HG03039 (cell line): ENCODE results near the gene TRIM71.
"Not testable (repeated sequence)": the region's sequence is repeated elsewhere in the genome, so short reads cannot be mapped to it uniquely, and the experiment has no call there.

Experiments used
- ATAC-seq: cut with Tn5 transposase; IDR thresholded peaks from one replicate; pipeline ENCODE4 v1.9.1; 2021; ENCODE audit warnings: mild to moderate bottlenecking, moderate library complexity; ENCODE audit not compliant: unreplicated experiment

TRIM71 gene

DNA sequence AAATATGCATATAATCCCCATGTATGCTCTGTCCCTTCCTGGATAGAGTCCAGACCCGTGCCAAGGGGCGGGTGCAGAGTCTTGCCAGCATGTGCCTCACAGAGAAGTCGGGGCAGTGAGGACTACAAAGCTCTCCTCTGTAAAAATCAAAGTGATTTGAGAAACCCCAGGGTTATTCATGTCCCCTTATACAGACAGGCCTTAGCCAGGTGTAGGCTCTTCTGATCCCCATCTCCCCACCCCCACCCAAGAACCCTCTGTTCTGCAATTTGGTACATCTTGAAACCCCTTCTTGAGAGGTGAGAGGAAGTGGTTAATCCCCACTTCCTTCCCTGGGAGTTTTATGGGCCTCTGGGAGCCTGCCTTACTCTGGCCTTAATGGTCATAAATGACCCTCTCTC lies 24.7 kb downstream of the TRIM71 start:
- ATAC-seq, result no peak

DNA sequence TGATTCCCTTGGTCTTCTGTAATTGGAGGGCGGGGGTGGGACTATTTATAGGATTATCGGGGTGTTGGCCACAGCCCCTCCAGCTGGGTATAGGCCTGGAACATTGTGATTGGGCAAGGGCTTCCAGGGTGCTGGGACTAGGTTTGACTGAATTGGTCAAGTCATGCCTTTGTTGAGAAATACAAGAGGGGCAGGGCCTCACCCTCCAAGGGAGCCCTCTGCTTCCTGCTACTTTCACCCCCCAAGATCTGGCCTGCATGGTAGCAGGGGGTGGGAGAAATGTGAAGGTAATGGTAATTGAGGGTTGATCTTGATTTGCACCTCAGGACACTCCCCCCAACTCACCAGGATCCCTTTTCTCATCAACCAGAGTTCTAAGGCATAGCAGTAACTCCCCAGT lies 25.2 kb downstream of the TRIM71 start:
- no peak for ATAC-seq

DNA sequence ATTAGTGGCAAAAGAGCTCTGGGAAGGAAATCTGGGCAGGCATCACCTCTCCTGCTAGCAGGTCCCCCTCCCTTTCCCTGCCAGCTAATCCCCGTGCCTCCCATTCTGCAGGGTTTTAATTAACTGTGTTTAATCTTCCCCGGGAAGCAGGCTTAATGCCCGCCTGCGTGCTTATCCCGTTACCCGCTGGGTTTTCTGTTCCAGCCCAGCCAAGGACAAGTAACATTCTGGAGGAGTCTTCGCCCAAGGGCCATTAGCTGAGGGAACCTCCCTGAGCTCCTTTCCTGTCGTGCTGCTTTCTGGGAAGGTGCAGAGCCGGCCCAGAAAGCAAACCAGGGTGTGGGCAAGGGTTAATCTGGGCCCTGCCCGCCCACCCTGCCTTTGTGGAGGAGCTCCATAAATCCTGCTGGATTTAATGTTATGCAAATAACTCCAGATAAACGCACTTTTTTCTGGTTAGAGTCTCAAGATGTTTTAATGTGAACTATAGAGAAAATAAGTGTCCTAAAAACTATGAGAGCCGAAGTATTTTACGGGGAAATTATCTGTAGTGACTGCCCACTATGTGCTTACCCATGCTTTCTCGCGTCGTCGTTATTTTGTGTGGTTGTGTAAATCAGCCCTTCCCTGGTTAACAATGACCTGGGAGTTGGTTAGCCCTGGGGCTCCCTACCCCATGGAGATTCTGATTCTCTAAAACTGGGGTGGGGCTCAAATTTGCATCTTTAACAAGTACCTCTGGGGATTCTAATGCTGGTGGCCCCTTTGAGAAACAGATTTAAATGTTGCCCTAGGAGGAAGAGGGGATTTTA lies 25.9 kb downstream of the TRIM71 start:
- ATAC-seq, result no peak

DNA sequence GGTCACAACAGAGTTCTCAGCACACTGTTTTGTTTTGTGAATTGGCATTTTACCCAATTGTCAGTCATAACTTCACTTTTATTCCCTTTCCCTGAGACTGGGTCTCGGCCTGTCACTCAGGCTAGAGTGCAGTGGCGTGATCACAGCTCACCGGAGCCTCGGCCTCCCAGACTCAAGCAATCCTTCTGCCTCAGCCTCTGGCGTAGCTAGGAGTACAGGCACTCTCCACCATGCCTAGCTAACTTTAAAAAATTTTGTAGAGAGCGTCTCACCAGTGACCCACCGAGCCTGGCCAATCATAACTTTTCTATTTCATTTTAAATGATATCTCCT lies 26.5 kb downstream of the TRIM71 start:
- ATAC-seq, result no peak

DNA sequence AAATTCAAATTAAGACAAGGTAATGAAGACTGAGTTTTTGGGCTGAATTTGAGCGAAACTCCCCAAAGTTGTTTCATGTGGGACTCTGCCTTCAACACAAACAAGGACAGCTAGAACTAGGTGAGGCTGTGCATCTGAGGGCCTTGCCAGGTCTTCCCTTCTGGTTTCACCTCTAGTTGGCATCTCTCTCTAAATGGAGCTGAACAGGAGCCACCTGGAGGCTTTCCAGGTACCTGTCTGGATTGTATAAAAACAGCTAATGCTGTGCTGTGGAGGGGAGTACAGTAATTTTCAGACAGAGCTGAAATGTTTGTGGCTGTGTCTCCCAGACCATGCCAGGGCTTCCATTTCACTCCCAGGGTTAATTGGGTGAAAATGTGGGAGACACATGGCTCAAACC lies 27.1 kb downstream of the TRIM71 start:
- no peak for ATAC-seq

DNA sequence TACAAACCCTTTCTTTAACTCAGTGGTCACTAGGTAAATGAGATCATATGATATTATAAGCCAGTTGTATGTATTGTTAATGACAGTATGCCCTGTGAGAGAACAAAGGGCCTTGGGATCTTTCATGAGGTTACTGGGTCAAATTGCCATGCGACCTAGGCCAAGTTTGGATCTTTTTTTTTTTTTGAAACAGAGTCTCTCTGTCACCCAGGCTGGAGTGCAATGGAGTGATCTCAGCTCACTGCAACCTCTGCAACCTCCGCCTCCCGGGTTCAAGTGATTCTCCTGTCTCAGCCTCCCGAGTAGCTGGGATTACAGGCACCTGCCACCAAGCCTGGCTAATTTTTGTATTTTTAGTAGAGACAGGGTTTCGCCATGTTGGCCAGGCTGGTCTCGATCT lies 27.7 kb downstream of the TRIM71 start:
- ATAC-seq, result not testable (repeated sequence)

DNA sequence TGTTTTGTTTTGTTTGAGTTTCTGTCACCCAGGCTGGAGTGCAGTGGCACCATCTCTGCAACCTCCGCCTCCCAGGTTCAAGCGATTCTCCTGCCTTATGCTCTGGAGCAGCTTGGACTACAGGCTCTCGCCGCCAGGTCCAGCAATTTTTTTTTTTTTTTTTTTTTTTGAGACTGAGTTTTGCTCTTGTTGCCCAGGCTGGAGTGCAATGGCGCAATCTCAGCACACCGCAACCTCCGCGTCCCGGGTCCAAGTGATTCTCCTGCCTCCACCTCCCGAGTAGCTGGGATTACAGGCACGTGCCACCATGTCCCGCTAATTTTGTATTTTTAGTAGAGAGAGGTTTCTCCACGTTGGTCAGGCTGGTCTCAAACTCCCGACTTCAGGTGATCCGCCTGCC lies 29.2 kb downstream of the TRIM71 start:
- ATAC-seq, result not testable (repeated sequence)

DNA sequence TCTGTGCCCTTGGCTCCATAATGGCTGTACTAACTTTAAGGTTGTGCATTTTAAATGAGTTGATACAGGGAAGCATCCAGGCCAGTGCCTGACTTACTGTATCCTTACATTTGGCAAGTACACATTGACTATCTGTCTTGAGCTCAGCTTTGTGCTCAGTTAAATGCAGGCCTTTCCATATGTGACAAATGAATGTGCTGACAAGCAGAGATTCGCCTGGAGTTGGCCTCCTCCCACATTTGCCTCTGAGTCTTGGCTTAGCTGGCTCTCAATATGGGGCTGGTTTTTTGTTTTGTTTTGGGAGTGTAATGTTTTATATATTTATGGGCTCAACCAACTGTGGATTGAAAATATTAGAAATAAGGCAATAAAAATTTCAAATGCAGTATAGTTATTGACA lies 29.7 kb downstream of the TRIM71 start:
- ATAC-seq, result no peak

DNA sequence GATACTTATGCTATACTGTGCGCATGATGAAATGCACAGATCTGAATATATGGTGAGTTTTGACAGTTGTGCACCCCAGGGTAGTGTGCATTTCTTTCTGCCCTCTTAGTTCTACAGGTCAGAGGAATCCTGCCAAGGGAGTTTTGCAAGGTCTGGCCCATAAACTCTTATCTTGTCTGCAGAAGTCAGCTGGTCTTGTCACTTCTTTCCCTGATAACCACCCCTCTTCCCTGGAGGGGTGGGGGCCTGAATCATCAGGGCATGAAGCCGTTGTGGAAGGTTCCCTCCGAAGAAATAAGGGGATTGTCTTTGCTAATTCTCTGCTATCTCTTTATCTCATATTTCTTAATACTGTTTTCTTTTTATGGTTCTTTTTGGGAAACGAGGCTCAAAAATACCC lies 30.4 kb downstream of the TRIM71 start:
- ATAC-seq, result no peak

DNA sequence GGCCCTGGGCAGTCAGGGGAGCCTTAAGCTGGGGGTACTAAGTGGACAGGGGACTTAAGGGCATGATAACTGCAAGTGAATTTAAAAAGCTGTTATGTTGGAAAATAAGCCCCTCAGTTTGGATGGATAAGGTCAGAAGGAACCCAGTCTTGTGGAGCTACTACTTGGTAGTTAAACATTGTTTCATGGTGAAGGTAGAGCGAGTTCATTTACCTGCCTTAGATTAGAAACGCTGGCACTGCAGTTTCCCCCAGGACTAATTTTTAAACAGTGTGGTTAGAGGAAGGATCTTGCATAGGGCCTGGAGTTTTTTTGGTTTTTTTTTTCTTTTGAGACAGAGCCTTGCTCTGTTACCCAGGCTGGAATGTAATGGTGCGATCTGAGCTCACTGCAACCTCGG lies 31.2 kb downstream of the TRIM71 start:
- no peak for ATAC-seq

DNA sequence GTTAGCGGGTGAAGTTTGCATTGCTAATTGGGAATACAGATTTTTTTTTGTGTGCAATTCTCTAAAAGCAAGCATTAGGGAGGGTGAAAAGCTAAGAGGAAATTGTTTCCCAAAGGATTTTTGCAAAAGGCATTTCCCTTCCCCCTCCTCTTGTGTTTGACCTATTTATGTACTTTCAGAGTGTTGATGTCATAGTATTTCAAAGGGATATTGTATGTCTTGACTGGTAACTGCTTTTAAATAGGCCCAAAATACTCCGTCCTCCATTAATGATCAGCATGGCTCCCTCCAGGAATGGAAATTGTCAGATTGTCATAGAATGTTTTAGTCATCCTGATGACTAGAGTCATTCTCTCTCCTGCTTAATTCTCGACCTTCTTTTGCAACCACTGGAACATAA lies 32.4 kb downstream of the TRIM71 start:
- no peak for ATAC-seq

DNA sequence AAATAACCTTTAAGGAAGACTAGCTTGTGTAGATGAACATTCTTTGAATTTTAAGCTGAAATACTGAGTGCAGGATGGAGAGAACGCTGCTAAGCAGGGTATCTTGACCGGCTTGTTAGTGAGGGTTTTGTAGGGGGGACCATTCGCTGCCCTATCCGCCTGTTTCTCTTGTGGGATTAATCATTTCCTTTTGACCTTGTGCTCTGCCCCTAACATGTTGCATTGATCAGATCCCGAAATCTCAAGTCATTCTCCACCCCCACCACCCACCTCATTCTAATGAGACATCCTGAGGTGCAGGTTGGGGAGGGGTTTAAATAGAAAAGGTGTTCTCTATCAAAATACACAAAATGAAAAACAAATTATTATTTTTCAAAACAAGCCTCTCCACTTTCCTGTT lies 32.8 kb downstream of the TRIM71 start:
- no peak for ATAC-seq

DNA sequence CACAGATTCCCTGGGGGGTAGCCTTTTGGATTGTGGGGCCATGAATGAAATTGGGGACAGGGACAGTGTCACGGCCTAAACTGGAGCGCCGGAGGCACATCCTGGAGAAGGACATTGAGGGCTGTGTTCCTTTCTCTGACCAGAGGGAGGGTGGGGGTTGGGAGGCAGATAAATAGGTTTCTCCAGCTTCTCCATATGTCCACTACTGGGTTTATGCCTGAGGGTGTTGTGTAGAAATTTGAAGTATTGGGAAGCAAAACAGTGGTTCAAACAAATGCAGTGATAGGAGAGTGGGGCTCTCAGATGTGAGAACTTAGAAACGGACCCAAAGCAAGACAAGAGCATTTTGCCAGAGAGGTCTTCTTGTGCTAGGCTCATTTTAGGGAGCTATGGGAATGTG lies 34.3 kb downstream of the TRIM71 start:
- no peak for ATAC-seq

DNA sequence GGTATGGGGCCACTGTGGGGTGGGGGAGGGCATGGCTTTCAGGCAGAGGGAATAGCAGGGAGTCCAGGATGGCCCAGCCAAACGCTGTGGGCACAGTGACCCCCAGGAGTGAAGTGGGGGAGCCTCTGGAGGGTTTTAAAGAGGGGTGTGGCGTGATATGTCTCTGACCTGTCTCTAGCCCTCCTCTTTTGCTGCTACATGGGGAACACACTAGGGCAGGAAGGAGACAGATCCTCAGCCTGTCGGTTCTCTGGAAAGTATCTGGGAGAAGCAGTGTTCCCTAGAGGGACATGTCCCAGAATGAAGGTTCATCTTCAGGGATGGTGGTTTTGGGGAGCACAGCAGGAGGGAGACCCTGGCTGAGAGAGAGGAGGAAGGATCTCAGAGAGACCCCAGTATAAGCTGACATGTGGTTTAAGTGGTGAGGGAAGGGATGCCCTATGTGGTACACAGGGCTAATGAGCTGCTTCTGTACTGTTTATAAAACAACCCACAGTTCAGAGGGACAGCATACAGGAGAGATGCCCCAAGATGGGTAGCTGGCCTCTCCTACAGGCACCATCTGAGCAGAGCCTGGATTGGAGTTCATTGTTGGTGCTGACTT lies 37.7 kb downstream of the TRIM71 start:
- ATAC-seq, result no peak

DNA sequence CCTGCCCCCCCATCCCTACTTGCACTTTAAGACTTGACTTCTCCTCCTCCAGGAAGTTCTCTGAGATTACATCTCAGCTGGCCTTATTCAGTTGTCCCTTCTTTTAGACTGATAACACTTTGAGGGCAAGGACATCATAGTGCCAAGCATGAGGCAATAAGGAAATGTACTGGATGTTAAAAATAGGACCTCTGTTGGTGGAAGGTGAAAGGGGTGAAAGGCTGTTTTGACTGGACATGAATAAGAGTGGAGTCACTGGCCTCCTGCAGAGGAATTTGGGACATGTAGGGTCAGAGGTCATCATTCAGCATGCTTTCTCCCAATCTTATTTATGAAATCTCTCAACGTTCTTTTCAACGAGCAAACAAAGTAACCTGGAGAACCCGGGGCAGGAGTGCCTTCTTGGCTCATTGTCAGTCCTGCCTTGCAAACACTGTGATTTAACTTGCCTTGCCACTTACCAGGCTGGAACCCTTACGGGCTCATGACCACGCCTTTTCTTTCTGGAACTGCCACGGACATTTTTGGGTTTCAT lies 38.6 kb downstream of the TRIM71 start:
- ATAC-seq, result no peak

DNA sequence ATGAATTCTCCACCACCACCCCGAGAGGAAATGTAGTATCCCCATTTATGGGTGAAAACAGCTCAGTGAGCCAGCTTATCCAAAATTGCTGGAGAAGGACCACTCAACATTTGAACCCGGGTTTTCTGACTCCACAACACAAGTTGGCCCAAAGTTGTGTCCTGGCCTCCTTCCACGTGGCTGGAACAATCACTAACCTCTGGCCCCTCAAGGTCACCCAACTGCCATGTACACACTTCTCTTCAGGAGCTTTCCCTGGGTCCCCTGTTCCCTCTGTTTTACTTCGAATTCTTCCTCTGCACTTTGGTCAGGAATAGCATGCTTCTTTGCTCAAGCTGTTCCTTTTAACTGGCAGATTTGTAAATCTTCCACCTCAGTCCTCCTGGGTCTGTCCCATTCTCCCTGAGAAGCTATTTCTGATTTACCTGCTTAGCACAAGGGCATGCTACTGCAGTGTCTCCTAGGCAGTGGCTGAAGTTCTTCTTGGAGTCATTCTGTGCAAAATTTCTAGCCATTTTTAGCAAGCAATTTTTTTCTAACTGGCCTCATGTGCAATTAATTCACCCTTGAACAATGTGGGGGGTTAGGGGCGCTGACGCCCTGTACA lies 39.2 kb downstream of the TRIM71 start:
- ATAC-seq, result no peak

DNA sequence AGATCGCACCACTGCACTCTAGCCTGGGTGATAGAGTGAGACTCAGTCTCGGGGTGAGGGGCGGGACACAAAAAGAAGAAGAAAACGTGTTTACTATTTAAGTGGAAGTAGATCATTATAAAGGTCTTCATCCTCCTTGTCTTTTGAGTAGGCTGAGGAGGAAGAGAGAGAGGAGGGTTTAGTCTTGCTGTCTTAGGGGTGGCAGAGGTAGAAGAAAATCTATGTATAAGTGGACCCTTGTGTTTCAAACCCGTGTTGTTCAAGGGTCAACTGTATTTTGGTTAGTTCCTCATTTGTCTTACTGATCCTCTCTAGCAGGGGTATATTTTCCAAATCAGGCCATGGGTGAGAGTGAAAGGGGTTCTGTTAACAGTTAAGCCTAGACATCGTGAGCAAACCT lies 40.1 kb downstream of the TRIM71 start:
- no peak for ATAC-seq

DNA sequence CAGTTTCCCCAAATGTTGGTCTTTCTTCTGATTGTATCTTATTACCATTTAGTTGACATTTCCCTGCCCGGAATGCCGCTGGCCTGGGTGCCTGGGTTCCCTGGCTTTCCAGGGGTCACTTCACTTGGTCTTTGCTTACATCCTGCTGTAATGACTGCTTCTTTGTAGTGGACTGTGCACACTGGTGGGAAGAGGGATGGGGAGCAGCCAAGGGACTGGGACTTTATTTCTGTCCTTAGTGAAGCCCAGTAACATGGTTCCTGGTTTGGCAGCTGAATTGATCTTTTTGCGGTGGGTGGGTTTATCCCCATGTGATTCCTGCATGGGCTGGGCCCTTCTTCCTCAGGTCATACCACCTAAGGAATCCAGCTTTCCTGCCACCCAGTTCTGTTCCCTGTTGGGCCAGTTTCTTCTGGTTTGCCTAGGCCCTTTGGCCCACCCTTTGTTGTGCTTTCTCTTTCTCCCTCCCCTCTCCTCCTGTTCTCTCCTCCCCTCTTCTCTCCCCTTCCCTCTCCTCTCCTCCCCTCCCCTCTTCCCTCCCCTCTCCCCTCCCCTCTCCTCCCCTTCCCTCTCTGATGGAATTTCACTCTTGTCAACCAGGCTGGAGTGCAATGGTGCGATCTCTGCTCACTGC lies 41.9 kb downstream of the TRIM71 start:
- no peak for ATAC-seq

DNA sequence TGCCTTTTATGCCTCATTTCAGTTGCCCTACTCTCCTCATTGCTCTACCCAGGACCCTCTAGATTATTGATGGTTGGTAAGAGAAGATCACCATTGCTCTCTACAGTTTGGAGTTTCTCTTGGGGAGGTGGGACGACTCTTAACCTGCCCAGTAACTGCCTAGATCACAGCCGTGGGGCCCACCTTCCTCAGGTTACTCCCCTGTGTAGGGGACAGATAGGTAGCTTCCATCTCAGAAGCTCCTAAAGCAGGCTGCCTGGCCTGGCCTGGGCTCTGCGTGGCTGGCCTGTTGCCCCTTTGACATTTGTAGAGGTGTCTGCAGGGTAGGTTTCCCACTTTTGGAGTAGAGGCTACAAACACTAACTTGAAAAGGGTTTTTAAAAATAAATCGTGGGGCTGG lies 42.7 kb downstream of the TRIM71 start:
- no peak for ATAC-seq

DNA sequence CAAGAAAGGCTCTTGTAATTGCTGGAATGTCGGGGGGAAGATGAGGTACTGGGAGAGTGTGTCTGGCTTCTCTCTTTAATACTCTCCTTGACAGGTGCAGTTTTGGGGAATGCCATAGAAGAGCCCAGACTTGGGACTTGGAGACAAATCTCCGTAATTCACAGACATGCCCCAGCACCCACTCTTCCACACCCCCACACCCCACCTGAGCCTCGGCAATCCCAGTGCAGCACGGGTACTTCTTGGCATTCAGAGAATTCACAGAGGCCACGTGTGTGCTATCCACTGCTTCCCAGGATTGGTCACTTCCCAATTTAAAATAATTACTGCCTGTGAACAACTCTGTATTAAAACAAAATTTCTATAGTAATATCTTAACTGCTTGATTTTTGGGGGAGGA lies 43.9 kb downstream of the TRIM71 start:
- ATAC-seq, result no peak

DNA sequence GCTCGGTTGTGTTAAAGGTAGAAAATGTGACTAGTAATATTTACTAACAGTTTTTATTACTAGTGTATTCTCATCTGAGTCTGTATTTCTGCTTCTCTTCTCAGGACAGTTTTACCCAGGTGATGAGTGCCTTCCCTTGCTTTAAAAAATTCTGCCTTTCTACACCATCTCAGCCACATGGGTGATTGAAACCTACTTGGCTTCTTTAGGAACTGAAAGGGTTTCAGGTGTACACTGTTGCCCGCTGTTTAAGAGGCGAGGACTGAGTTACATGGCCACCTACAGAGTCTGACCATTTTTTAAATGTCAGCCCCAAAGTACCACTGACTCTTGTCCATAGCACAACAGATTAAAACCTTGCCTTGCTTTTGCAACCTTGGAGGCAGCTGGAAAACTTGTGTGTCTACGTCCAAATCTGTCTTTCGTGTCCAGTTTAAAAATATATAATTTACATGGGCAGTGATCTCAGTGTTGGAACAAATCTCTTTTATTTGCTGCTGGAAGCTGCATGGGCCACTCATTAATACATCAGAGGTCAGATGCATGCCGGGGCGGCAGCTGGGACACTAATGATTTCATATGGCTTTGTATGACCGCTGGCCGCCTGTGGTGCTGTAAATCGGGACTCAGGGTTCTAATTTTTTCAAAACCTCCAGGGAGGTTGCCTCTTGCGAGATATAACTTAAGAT lies 44.6 kb downstream of the TRIM71 start:
- ATAC-seq, result no peak
